ENCODE measurements around the gene POLDIP3. TPM values are rescaled to one million over a fixed set of nuclear protein-coding genes. Genes with fewer than 3 reads are reported as not detected.
A peak's percentile ranks its signal among the peaks of the same experiment; 100 is the strongest.

POLDIP3 gene
- total RNA-seq, 4 donors from 2014 or later: 30.6 to 50.7 (median 37.2) TPM

GRCh38 chr22:42601879-42602465 is 12.7 kb downstream of the POLDIP3 start:
- peaks cover 0 to 69% of the 10 kb centered on the region in 2 donors for H3K36me3 ChIP-seq
- H3K9me3 ChIP-seq: no peaks in the 10 kb centered on the region
- 76 to 92% methylated on average over 2 to 5 of the region's 6 CpGs for WGBS, 2 donors (ENCODE audit: low coverage in 1 of 2)
- TF ChIP-seq POLR2A (IDR thresholded peaks at IDR 0.05) (no peak), EP300 (IDR thresholded peaks at IDR 0.05) (no peak)
- TF ChIP-seq, protein P1, sequence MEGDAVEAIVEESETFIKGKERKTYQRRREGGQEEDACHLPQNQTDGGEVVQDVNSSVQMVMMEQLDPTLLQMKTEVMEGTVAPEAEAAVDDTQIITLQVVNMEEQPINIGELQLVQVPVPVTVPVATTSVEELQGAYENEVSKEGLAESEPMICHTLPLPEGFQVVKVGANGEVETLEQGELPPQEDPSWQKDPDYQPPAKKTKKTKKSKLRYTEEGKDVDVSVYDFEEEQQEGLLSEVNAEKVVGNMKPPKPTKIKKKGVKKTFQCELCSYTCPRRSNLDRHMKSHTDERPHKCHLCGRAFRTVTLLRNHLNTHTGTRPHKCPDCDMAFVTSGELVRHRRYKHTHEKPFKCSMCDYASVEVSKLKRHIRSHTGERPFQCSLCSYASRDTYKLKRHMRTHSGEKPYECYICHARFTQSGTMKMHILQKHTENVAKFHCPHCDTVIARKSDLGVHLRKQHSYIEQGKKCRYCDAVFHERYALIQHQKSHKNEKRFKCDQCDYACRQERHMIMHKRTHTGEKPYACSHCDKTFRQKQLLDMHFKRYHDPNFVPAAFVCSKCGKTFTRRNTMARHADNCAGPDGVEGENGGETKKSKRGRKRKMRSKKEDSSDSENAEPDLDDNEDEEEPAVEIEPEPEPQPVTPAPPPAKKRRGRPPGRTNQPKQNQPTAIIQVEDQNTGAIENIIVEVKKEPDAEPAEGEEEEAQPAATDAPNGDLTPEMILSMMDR (IDR thresholded peaks at IDR 0.05): no peak
- peaks cover 0 to 51% (median 17%) of the 10 kb centered on the region in 3 donors for H3K4me1 ChIP-seq
- H3K4me3 ChIP-seq: no peak overlapping the region
- no peak for ATAC-seq
- no peak overlapping the region for H3K27ac ChIP-seq
- H3K27me3 ChIP-seq: no peaks in the 10 kb centered on the region

DNA sequence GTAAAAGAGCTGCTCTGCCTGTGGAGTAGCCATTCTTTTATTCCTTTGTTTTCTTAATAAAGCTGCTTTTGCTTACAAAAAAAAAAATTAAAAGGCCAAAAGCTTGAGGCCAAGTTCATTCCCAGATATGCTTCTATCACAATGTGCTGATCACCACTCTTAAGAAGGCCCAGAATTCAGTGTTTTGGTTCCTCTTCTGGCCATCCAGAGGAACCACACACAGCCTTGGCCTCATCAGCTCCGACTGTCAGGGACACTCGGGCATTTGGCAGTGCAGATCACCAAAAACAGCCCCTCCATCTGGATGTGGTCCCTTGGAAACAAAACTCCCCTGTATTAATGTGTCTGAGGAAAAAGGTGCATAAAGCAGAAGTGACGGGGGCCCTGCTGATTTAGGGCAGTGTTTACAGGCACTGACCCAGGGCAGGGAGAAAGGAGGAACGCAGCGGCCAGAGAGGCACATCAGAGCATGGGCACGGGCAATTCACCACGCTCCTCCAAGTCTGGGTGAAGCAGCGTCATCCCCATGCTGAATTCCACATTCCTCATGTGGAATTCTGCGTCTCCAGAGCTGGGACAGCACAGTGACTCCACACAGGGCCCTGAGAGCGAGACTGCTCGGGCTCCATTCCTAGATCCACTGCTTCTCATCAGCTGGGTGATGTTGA is 17.7 kb downstream of the POLDIP3 start:
- no peaks in the 10 kb centered on the region for H3K9me3 ChIP-seq
- H3K27ac ChIP-seq: peak overlapping the region in 2 of 4 donors; percentile 14 to 42
- no peak overlapping the region for H3K4me3 ChIP-seq
- H3K27me3 ChIP-seq: no peaks in the 10 kb centered on the region
- H3K4me1 ChIP-seq: peaks cover 0 to 26% (median 0%) of the 10 kb centered on the region in 3 donors
- WGBS, 2 donors (ENCODE audit: low coverage in 1 of 2): 80 to 93% methylated on average over 4 to 5 of the region's 11 CpGs
- ATAC-seq: no peak
- peaks cover 3 to 100% of the 10 kb centered on the region in 2 donors for H3K36me3 ChIP-seq
- TF ChIP-seq POLR2AphosphoS5 (IDR thresholded peaks at IDR 0.05) (no peak), POLR2A (IDR thresholded peaks at IDR 0.05) (no peak), EP300 (IDR thresholded peaks at IDR 0.05) (no peak)
- TF ChIP-seq, protein P1 (IDR thresholded peaks at IDR 0.05): no peak

GRCh38 chr22:42596336-42596735 is 18.3 kb downstream of the POLDIP3 start:
- no peak for ATAC-seq
- H3K4me1 ChIP-seq: peaks cover 0 to 26% (median 0%) of the 10 kb centered on the region in 3 donors
- 32 to 51% methylated on average over 5 of the region's 5 CpGs for WGBS, 2 donors (ENCODE audit: low coverage in 1 of 2)

GRCh38 chr22:42595434-42595833 is 19.2 kb downstream of the POLDIP3 start:
- Histone ChIP-seq H3K9me3 (no peaks in the 10 kb centered on the region), H3K27ac (no peak overlapping the region), H3K27me3 (no peaks in the 10 kb centered on the region), H3K36me3 (peaks cover 3 to 100% of the 10 kb centered on the region in 2 donors), H3K4me1 (peaks cover 0 to 26% (median 0%) of the 10 kb centered on the region in 3 donors), H3K4me3 (no peak overlapping the region)
- TF ChIP-seq, protein P1 (IDR thresholded peaks at IDR 0.05): no peak
- TF ChIP-seq POLR2A (IDR thresholded peaks at IDR 0.05): no peak
- TF ChIP-seq POLR2AphosphoS5 (IDR thresholded peaks at IDR 0.05): no peak
- TF ChIP-seq EP300 (IDR thresholded peaks at IDR 0.05): no peak
- 52 to 70% methylated on average over 2 to 3 of the region's 3 CpGs for WGBS, 2 donors (ENCODE audit: low coverage in 1 of 2)
- ATAC-seq: no peak

More at GRCh38 chr22:42596336-42596735, 18.3 kb downstream of the POLDIP3 start:
- Histone ChIP-seq H3K36me3 (peaks cover 3 to 100% of the 10 kb centered on the region in 2 donors), H3K9me3 (no peaks in the 10 kb centered on the region), H3K27me3 (no peaks in the 10 kb centered on the region), H3K27ac (peak overlapping the region in 3 of 4 donors; percentile 11 to 42 (median 11)), H3K4me3 (no peak overlapping the region)
- TF ChIP-seq POLR2AphosphoS5 (IDR thresholded peaks at IDR 0.05) (no peak), POLR2A (IDR thresholded peaks at IDR 0.05) (no peak), EP300 (IDR thresholded peaks at IDR 0.05) (no peak)
- TF ChIP-seq, protein P1 (IDR thresholded peaks at IDR 0.05): no peak

Measured in gastroesophageal sphincter (tissue), 4 donors.